Sigmoid colon (tissue), 4 donors: ENCODE results near the gene ACLY.

Experiments used
- CTCF ChIP-seq, 4 experiments: fragments of 450-650 bp in 3 of 4; fragments of 200-600 bp in 1 of 4; IDR thresholded peaks; one replicate each; pipeline ENCODE4 v1.5.1; 2016 to 2019; ENCODE audit warnings: antibody characterized with exemption in 4 of 4, mild to moderate bottlenecking in 3 of 4, moderate library complexity in 2 of 4
- EP300 ChIP-seq, 4 donors: sonication (generic); formaldehyde crosslinking; IDR thresholded peaks; one replicate each; pipeline ENCODE4 v1.6.1; 2017; ENCODE audit warnings: antibody characterized with exemption in 4 of 4
- POLR2A ChIP-seq, 2 donors: fragments of 450-650 bp; IDR thresholded peaks; one replicate each; pipeline ENCODE4 v1.6.1; 2016; ENCODE audit warnings: antibody characterized with exemption in 2 of 2, mild to moderate bottlenecking in 2 of 2, moderate library complexity in 2 of 2
- POLR2AphosphoS5 ChIP-seq, 4 donors: sonication (generic); formaldehyde crosslinking; IDR thresholded peaks; one replicate each; pipeline ENCODE4 v1.6.1; 2017; ENCODE audit warnings: antibody characterized with exemption in 4 of 4

DNA sequence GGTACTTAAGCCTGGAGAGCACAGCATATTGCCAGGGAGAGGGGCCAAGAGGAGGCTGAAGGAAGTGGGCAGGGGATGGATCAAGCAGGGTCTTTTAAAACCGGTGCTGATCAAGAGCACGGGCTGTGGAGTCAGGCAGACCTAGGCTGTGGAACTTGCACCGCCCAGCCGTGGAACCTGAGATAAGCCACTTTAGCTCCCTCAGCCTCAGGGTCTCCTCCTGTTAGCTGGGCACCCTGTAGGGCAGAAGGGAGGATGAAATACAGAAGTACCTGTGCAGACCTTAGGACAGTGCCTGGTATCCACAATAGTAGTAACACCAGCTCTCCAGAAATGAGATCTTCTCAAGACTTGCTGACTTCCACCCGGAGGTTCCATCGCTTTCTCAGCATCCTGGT is 20.9 kb upstream of the ACLY start:
- TF ChIP-seq CTCF (IDR thresholded peaks at IDR 0.05) = no peak
- no peak for TF ChIP-seq POLR2A (IDR thresholded peaks at IDR 0.05)
- no peak for TF ChIP-seq POLR2AphosphoS5 (IDR thresholded peaks at IDR 0.05)
- TF ChIP-seq EP300 (IDR thresholded peaks at IDR 0.05) = no peak
